Smooth muscle cell (in vitro differentiated cells): ENCODE measurements around the gene KIRREL3. TPM values are rescaled to one million over a fixed set of nuclear protein-coding genes. Genes with fewer than 3 reads are reported as not detected.

Experiments
- DNase-seq: peaks from one replicate; lab custom pipeline; 2025; ENCODE audit not compliant: unreplicated experiment; lab: John Stamatoyannopoulos, UW
- H2AFZ ChIP-seq: fragments of 200-600 bp; sonication (generic); 2 replicates; pipeline ENCODE4 v1.6.0; 2016; ENCODE audit warnings: antibody characterized with exemption, low read depth, mild to moderate bottlenecking
- H3F3A ChIP-seq: fragments of 200-600 bp; sonication (generic); 2 replicates; pipeline ENCODE4 v1.6.0; 2017; ENCODE audit warnings: antibody characterized with exemption, low read depth
- H3K27ac ChIP-seq: fragments of 200-600 bp; sonication (generic); 2 replicates; pipeline ENCODE4 v1.5.1; 2016; ENCODE audit warnings: low read depth, mild to moderate bottlenecking
- H3K27me3 ChIP-seq: fragments of 200-600 bp; sonication (generic); 2 replicates; pipeline ENCODE4 v1.6.1; 2016; ENCODE audit warnings: low read depth, mild to moderate bottlenecking
- H3K36me3 ChIP-seq: fragments of 200-600 bp; sonication (generic); 2 replicates; pipeline ENCODE4 v1.5.1; 2016; ENCODE audit warnings: low read depth
- H3K4me1 ChIP-seq: fragments of 200-600 bp; sonication (generic); 2 replicates; pipeline ENCODE4 v1.5.1; 2016; ENCODE audit warnings: low read depth
- H3K4me2 ChIP-seq: fragments of 200-600 bp; sonication (generic); 2 replicates; pipeline ENCODE4 v1.6.0; 2016; ENCODE audit warnings: mild to moderate bottlenecking
- H3K4me3 ChIP-seq: fragments of 200-600 bp; sonication (generic); 2 replicates; pipeline ENCODE4 v1.5.1; 2016; ENCODE audit warnings: mild to moderate bottlenecking
- H3K79me2 ChIP-seq: fragments of 200-600 bp; sonication (generic); 2 replicates; pipeline ENCODE4 v1.6.0; 2016; ENCODE audit warnings: low read depth, mild to moderate bottlenecking
- H3K9ac ChIP-seq: fragments of 200-600 bp; sonication (generic); 2 replicates; pipeline ENCODE4 v1.6.0; 2016; ENCODE audit warnings: low read depth
- H3K9me3 ChIP-seq: fragments of 200-600 bp; sonication (generic); replicated peaks from 2 replicates; pipeline ENCODE4 v1.5.1; 2016; ENCODE audit warnings: low read depth
- H4K20me1 ChIP-seq: fragments of 200-600 bp; sonication (generic); 2 replicates; pipeline ENCODE4 v1.6.0; 2016; ENCODE audit warnings: low read depth
- CTCF ChIP-seq: fragments of 200-600 bp; sonication (generic); IDR thresholded peaks from 2 replicates; pipeline ENCODE4 v1.5.1; 2017; ENCODE audit warnings: borderline replicate concordance, mild to moderate bottlenecking, antibody characterized with exemption; ENCODE audit not compliant: insufficient read depth, poor library complexity, severe bottlenecking
- WGBS: methylation state at CpG from one replicate; pipeline ENCODE4 v1.1.7; 2016; ENCODE audit warnings: low lambda C conversion rate; 5-methylcytosine and 5-hydroxymethylcytosine counted together
- polyA plus RNA-seq: library from polyadenylated mRNA; unstranded; fragments of >200 nt; fragmentation: Nextera tagmentation; extraction: Ambion mirVana; gene quantifications from 2 replicates; pipeline ENCODE4 v1.2.1, GENCODE V29; 2016
- total RNA-seq: library from RNA; depleted of rRNA; stranded (reverse); fragments of >200 nt; gene quantifications from 2 replicates; pipeline ENCODE4 v1.2.3, GENCODE V29; 2014

KIRREL3 gene
- total and polyA plus RNA-seq, 2 experiments from 2014 or later = 1.2 TPM; not detected in 1

- TF ChIP-seq CTCF = no peak
Observed at GRCh38 chr11:126754591-126755426, 245.8 kb downstream of the KIRREL3 start.

GRCh38 chr11:126753990-126754389 lies 246.6 kb downstream of the KIRREL3 start:
- WGBS = 74% methylated on average over 1 of the region's 1 CpG
- no peak for DNase-seq
- H3K9me3 ChIP-seq = no peaks in the 10 kb centered on the region

More at GRCh38 chr11:126754591-126755426, 245.8 kb downstream of the KIRREL3 start:
- H3F3A ChIP-seq = no peaks in the 10 kb centered on the region
- no peak for DNase-seq
- H3K36me3 ChIP-seq = no peaks in the 10 kb centered on the region
- H3K27ac ChIP-seq = no peak overlapping the region
- no peak overlapping the region for H3K4me2 ChIP-seq
- 80% methylated on average over 7 of the region's 7 CpGs for WGBS
- no peaks in the 10 kb centered on the region for H3K79me2 ChIP-seq
- no peaks in the 10 kb centered on the region for H3K9me3 ChIP-seq
- no peak overlapping the region for H2AFZ ChIP-seq
- H3K9ac ChIP-seq = no peak overlapping the region
- H3K4me3 ChIP-seq = no peak overlapping the region
- H4K20me1 ChIP-seq = no peaks in the 10 kb centered on the region
- H3K4me1 ChIP-seq = no peaks in the 10 kb centered on the region
- H3K27me3 ChIP-seq = no peaks in the 10 kb centered on the region

GRCh38 chr11:126751242-126751641 lies 249.3 kb downstream of the KIRREL3 start:
- H3K27me3 ChIP-seq = no peaks in the 10 kb centered on the region
- no peak overlapping the region for H3K27ac ChIP-seq
- H3K9me3 ChIP-seq = no peaks in the 10 kb centered on the region
- no peak for TF ChIP-seq CTCF
- no peak overlapping the region for H3K9ac ChIP-seq
- H3K4me3 ChIP-seq = no peak overlapping the region
- H3K36me3 ChIP-seq = no peaks in the 10 kb centered on the region
- H3F3A ChIP-seq = no peaks in the 10 kb centered on the region
- no peaks in the 10 kb centered on the region for H3K79me2 ChIP-seq
- no peak overlapping the region for H3K4me2 ChIP-seq
- 91% methylated on average over 4 of the region's 4 CpGs for WGBS
- no peaks in the 10 kb centered on the region for H4K20me1 ChIP-seq
- H2AFZ ChIP-seq = no peak overlapping the region
- DNase-seq = no peak
- H3K4me1 ChIP-seq = no peaks in the 10 kb centered on the region

More at GRCh38 chr11:126753990-126754389, 246.6 kb downstream of the KIRREL3 start:
- H3K9ac ChIP-seq = no peak overlapping the region
- no peaks in the 10 kb centered on the region for H3K4me1 ChIP-seq
- no peaks in the 10 kb centered on the region for H3K36me3 ChIP-seq
- no peaks in the 10 kb centered on the region for H3K79me2 ChIP-seq
- no peaks in the 10 kb centered on the region for H3K27me3 ChIP-seq
- H2AFZ ChIP-seq = no peak overlapping the region
- no peak overlapping the region for H3K27ac ChIP-seq
- no peak overlapping the region for H3K4me3 ChIP-seq
- no peak overlapping the region for H3K4me2 ChIP-seq
- H4K20me1 ChIP-seq = no peaks in the 10 kb centered on the region
- no peak for TF ChIP-seq CTCF
- no peaks in the 10 kb centered on the region for H3F3A ChIP-seq

- Histone ChIP-seq H3K36me3 (no peaks in the 10 kb centered on the region), H3K4me2 (no peak overlapping the region), H3K9ac (no peak overlapping the region), H3F3A (no peaks in the 10 kb centered on the region), H3K79me2 (no peaks in the 10 kb centered on the region), H3K27me3 (no peaks in the 10 kb centered on the region), H3K27ac (no peak overlapping the region), H2AFZ (no peak overlapping the region), H4K20me1 (no peaks in the 10 kb centered on the region), H3K9me3 (no peaks in the 10 kb centered on the region), H3K4me1 (no peaks in the 10 kb centered on the region), H3K4me3 (no peak overlapping the region)
- TF ChIP-seq CTCF = no peak
- 97% methylated on average over 6 of the region's 6 CpGs for WGBS
- no peak for DNase-seq
Observed at GRCh38 chr11:126748793-126749192, 251.8 kb downstream of the KIRREL3 start.
